ENCODE data around the gene PAOX.
"Not testable (repeated sequence)": the region's sequence is repeated elsewhere in the genome, so short reads cannot be mapped to it uniquely, and the experiment has no call there.

PAOX gene

DNA sequence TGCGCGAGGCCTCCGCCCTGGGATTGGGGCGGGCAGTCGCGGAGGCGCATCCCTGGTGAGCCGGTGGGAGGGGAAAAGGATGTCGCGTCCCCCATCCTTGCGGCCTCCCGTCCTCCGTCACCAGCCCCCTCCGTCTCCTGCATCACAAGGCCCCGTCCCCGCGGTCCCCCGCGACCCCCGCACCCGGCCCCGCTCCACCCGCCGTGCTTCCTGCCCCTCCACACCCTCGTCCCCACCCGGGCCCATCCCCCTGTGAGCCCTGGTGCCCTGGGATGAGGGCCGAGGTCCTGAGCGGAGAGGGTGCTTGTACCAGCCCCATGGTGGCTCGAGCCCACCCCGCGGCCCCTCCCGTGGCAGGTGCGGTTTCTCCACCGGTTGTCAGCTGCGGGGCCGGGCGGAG, 45.5 kb downstream of the PAOX start, which contains the start of gene SPRN:
SPRN (minus strand) TSS at position 25 of the 400 bp plus-strand sequence. CDS start 944 bp downstream, outside the sequence.
- H3K4me2 ChIP-seq (ENCODE audit: low read depth, low read length, poor library complexity, severe bottlenecking); H3K27me3 ChIP-seq (ENCODE audit: insufficient read depth, low read length, poor library complexity, severe bottlenecking); H3K9me3 ChIP-seq (ENCODE audit: insufficient read depth, low read depth, low read length); H3K79me2 ChIP-seq (ENCODE audit: insufficient read depth, low read length); H3K4me3 ChIP-seq (ENCODE audit: low read length, poor library complexity, severe bottlenecking); H4K20me1 ChIP-seq (ENCODE audit: insufficient read depth, low read length, poor library complexity, severe bottlenecking); H3K9ac ChIP-seq (ENCODE audit: low read depth, low read length, poor library complexity, severe bottlenecking); H3K9me2 ChIP-seq (replicated peaks; ENCODE audit: low read depth, low read length); H3F3A ChIP-seq (ENCODE audit: low read depth); H2AFZ ChIP-seq (ENCODE audit: low read length); H3K36me3 ChIP-seq (ENCODE audit: insufficient read depth, low read length); H3K4me1 ChIP-seq (ENCODE audit: insufficient read depth, low read length, poor library complexity, severe bottlenecking): not testable (repeated sequence)

DNA sequence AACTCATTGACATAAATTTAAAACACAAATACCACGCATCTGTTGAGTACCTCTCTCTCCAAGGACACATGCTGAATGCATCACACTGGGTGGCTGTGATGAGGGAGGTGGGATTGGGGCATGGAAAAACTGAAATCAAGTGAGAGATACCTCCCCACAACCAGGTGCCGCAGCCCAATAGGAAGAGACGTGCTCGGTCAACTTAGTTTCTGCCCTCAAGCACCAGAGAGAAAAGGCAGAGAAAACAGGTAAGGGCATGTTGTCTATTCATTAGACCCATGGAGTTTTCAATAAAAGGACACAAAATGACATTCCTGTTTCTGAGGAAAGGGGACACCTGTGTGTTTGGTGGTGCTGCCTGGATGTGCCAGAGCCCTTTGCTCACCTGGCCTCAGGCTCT, 50.5 kb downstream of the PAOX start:
- H3K9me2 ChIP-seq (replicated peaks; ENCODE audit: low read depth, low read length); H3K4me2 ChIP-seq (ENCODE audit: low read depth, low read length, poor library complexity, severe bottlenecking): not testable (repeated sequence)

DNA sequence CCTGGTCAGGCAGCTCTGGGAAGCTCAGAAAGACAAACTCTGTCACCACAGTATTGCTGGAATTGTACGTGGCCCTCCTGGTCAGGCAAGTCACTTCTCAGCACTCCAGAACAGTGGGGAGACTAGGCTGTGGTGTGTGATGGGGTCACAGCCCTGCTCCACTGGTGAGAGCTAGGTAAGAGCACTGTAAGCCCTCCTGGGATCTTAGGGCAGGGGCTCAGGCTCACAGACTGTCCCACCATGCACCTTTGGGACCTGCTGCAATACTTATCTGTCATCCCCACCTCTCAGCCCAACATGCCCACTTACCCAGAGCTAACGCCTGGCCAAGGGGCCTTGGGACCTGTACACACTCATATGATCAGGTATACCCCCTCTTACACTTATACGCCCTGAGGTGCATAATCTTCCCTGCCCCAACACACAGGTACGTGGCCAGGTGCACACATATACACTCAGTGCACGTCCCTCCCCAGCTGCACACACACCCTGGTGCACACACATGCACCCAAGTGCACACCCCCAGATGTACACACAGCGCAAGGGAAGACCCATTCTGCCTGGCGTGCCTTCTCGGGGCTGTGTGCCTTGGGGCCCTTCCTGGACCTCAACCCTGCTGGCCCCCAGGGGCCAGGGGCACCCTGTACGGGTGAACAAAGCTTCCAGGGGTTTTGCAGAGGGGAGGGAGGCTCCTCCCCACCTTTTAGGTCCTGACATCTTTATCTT, 53.0 kb downstream of the PAOX start:
- H3F3A ChIP-seq (ENCODE audit: low read depth); H3K27me3 ChIP-seq (ENCODE audit: insufficient read depth, low read length, poor library complexity, severe bottlenecking); H3K4me3 ChIP-seq (ENCODE audit: low read length, poor library complexity, severe bottlenecking); H3K79me2 ChIP-seq (ENCODE audit: insufficient read depth, low read length); H3K36me3 ChIP-seq (ENCODE audit: insufficient read depth, low read length); H3K4me1 ChIP-seq (ENCODE audit: insufficient read depth, low read length, poor library complexity, severe bottlenecking); H3K4me2 ChIP-seq (ENCODE audit: low read depth, low read length, poor library complexity, severe bottlenecking); H4K20me1 ChIP-seq (ENCODE audit: insufficient read depth, low read length, poor library complexity, severe bottlenecking); H3K9me3 ChIP-seq (ENCODE audit: insufficient read depth, low read depth, low read length); H3K9ac ChIP-seq (ENCODE audit: low read depth, low read length, poor library complexity, severe bottlenecking); H3K9me2 ChIP-seq (replicated peaks; ENCODE audit: low read depth, low read length); H2AFZ ChIP-seq (ENCODE audit: low read length): not testable (repeated sequence)

More for the DNA sequence above, 50.5 kb downstream of the PAOX start:
- not testable (repeated sequence) for H3K27me3 ChIP-seq (ENCODE audit: insufficient read depth, low read length, poor library complexity, severe bottlenecking); H3K9ac ChIP-seq (ENCODE audit: low read depth, low read length, poor library complexity, severe bottlenecking); H3K9me3 ChIP-seq (ENCODE audit: insufficient read depth, low read depth, low read length); H4K20me1 ChIP-seq (ENCODE audit: insufficient read depth, low read length, poor library complexity, severe bottlenecking); H2AFZ ChIP-seq (ENCODE audit: low read length); H3K79me2 ChIP-seq (ENCODE audit: insufficient read depth, low read length); H3K4me1 ChIP-seq (ENCODE audit: insufficient read depth, low read length, poor library complexity, severe bottlenecking); H3F3A ChIP-seq (ENCODE audit: low read depth); H3K36me3 ChIP-seq (ENCODE audit: insufficient read depth, low read length); H3K4me3 ChIP-seq (ENCODE audit: low read length, poor library complexity, severe bottlenecking)

DNA sequence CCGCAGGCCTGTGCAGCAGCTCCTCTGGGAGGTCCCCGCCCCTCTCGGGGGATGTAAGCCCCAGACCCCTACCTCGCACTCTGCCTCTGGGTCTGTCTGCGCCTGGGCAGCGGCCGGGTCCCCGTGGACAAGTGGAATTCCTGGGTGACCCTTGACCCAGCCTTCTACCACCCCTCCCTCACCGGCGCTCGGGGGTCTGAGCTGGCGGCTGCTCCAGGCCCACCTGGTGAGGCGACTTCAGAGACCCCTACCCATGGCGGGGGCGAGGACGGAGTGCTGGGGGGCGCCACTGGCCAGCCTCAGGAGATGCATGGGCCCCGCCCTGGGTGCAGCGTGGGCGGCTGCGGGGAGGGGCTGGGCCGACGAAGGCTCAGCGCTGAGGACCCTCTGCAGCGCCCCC, 53.7 kb downstream of the PAOX start:
- not testable (repeated sequence) for H3K4me1 ChIP-seq (ENCODE audit: insufficient read depth, low read length, poor library complexity, severe bottlenecking); H3K4me3 ChIP-seq (ENCODE audit: low read length, poor library complexity, severe bottlenecking); H2AFZ ChIP-seq (ENCODE audit: low read length); H3K79me2 ChIP-seq (ENCODE audit: insufficient read depth, low read length); H3K9ac ChIP-seq (ENCODE audit: low read depth, low read length, poor library complexity, severe bottlenecking); H3K4me2 ChIP-seq (ENCODE audit: low read depth, low read length, poor library complexity, severe bottlenecking); H3K36me3 ChIP-seq (ENCODE audit: insufficient read depth, low read length); H3K9me2 ChIP-seq (replicated peaks; ENCODE audit: low read depth, low read length); H3F3A ChIP-seq (ENCODE audit: low read depth); H3K27me3 ChIP-seq (ENCODE audit: insufficient read depth, low read length, poor library complexity, severe bottlenecking); H3K9me3 ChIP-seq (ENCODE audit: insufficient read depth, low read depth, low read length); H4K20me1 ChIP-seq (ENCODE audit: insufficient read depth, low read length, poor library complexity, severe bottlenecking)

DNA sequence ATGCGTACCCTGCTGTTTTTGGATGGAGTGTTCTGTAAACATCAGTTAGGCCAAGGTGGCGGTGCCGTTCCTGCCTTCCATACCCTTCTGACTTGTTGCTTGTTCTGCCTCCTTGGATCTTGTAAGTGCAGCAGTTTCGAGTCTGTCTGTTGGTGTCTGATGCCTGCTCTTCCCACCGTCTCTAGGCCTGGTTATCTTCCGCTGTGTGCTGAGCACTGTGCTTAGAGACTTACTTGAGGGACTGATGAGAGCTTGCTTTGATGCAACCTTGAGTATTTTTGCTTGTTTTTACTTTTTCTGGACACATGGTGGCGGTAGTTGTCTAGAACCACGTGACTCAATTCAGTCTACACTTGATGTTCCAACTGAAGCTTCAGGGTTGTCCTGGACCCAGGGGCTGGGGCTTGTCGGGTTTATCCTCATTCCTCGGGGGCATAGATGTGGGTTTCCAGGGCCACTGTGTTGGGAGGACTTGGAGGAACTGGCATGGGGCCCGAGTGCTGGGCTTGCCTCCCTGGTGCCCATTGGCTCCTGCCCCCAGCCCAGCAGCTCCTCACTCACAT, 59.7 kb downstream of the PAOX start:
- peak overlapping the region; percentile 37 for H3K4me2 ChIP-seq (ENCODE audit: low read depth, low read length, poor library complexity, severe bottlenecking)
- H3K27me3 ChIP-seq (ENCODE audit: insufficient read depth, low read length, poor library complexity, severe bottlenecking) = no peaks in the 10 kb centered on the region
- H3K4me1 ChIP-seq (ENCODE audit: insufficient read depth, low read length, poor library complexity, severe bottlenecking) = peaks cover 49% of the 10 kb centered on the region
- no peaks in the 10 kb centered on the region for H3F3A ChIP-seq (ENCODE audit: low read depth)
- TF ChIP-seq, protein P1, sequence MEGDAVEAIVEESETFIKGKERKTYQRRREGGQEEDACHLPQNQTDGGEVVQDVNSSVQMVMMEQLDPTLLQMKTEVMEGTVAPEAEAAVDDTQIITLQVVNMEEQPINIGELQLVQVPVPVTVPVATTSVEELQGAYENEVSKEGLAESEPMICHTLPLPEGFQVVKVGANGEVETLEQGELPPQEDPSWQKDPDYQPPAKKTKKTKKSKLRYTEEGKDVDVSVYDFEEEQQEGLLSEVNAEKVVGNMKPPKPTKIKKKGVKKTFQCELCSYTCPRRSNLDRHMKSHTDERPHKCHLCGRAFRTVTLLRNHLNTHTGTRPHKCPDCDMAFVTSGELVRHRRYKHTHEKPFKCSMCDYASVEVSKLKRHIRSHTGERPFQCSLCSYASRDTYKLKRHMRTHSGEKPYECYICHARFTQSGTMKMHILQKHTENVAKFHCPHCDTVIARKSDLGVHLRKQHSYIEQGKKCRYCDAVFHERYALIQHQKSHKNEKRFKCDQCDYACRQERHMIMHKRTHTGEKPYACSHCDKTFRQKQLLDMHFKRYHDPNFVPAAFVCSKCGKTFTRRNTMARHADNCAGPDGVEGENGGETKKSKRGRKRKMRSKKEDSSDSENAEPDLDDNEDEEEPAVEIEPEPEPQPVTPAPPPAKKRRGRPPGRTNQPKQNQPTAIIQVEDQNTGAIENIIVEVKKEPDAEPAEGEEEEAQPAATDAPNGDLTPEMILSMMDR (conservative IDR thresholded peaks at IDR 0.05; ENCODE audit: low read length) = peak; percentile 72
- no peak for TF ChIP-seq EZH2phosphoT487 (IDR thresholded peaks at IDR 0.05; ENCODE audit: borderline replicate concordance)
- H3K9me2 ChIP-seq (replicated peaks; ENCODE audit: low read depth, low read length) = no peaks in the 10 kb centered on the region
- H2AFZ ChIP-seq (ENCODE audit: low read length) = no peak overlapping the region
- H3K79me2 ChIP-seq (ENCODE audit: insufficient read depth, low read length) = no peaks in the 10 kb centered on the region
- H3K36me3 ChIP-seq (ENCODE audit: insufficient read depth, low read length) = no peaks in the 10 kb centered on the region
- no peaks in the 10 kb centered on the region for H3K9me3 ChIP-seq (ENCODE audit: insufficient read depth, low read depth, low read length)
- H3K4me3 ChIP-seq (ENCODE audit: low read length, poor library complexity, severe bottlenecking) = peak overlapping the region; percentile 13
- H3K9ac ChIP-seq (ENCODE audit: low read depth, low read length, poor library complexity, severe bottlenecking) = peak overlapping the region; percentile 46
- H4K20me1 ChIP-seq (ENCODE audit: insufficient read depth, low read length, poor library complexity, severe bottlenecking) = no peaks in the 10 kb centered on the region

All from Loucy (cell line).